SK-N-SH (cell line): ENCODE results near the gene REC8.

Experiments
- EZH2phosphoT487 ChIP-seq: fragments of 200-600 bp; sonication (generic); IDR thresholded peaks from 2 replicates; pipeline ENCODE4 v1.6.1; 2017; ENCODE audit warnings: low read depth, mixed run types, mild to moderate bottlenecking, antibody characterized with exemption, moderate library complexity, borderline replicate concordance
- FOXM1 ChIP-seq: IDR thresholded peaks from 2 replicates; pipeline ENCODE4 v1.4.0; 2012; ENCODE audit warnings: low read depth, mild to moderate bottlenecking
- GABPA ChIP-seq: IDR thresholded peaks from 2 replicates; pipeline ENCODE4 v1.4.0; 2012; ENCODE audit warnings: low read depth, mild to moderate bottlenecking
- JUND ChIP-seq: IDR thresholded peaks from 2 replicates; pipeline ENCODE4 v1.4.0; 2012
- MAX ChIP-seq: IDR thresholded peaks from 2 replicates; pipeline ENCODE4 v1.4.0; 2012; ENCODE audit warnings: low read depth
- NRF1 ChIP-seq: IDR thresholded peaks from 2 replicates; pipeline ENCODE4 v1.6.1; 2012; ENCODE audit warnings: low read depth, mild to moderate bottlenecking, low read length
- POLR2AphosphoS5 ChIP-seq: IDR thresholded peaks from 2 replicates; pipeline ENCODE4 v1.6.1; 2012; ENCODE audit warnings: low read depth, low read length
- RAD21 ChIP-seq: IDR thresholded peaks from 2 replicates; pipeline ENCODE4 v1.6.1; 2012; ENCODE audit warnings: mild to moderate bottlenecking, low read length
- REST ChIP-seq: IDR thresholded peaks from 2 replicates; pipeline ENCODE4 v1.6.1; 2012; ENCODE audit warnings: mild to moderate bottlenecking, low read depth, low read length, moderate library complexity
- SMC3 ChIP-seq: IDR thresholded peaks from 2 replicates; pipeline ENCODE4 v1.6.1; 2012; ENCODE audit warnings: low read depth, low read length, improper control_type of control experiment
- TEAD4 ChIP-seq: IDR thresholded peaks from 2 replicates; pipeline ENCODE4 v1.4.0; 2012; ENCODE audit warnings: mild to moderate bottlenecking, borderline replicate concordance; ENCODE audit not compliant: insufficient read depth
- TF ChIP-seq, protein P1 (sequence below): fragments of 150-350 bp; IDR thresholded peaks from 2 replicates; pipeline ENCODE4 v1.6.1; 2017; ENCODE audit warnings: antibody characterized with exemption, low read length, low read depth, borderline replicate concordance
- TF ChIP-seq, protein P2 (sequence below): fragments of 200-600 bp; sonication (generic); IDR thresholded peaks from 2 replicates; pipeline ENCODE4 v1.6.1; 2017; ENCODE audit warnings: antibody characterized with exemption, mild to moderate bottlenecking, moderate library complexity

DNA sequence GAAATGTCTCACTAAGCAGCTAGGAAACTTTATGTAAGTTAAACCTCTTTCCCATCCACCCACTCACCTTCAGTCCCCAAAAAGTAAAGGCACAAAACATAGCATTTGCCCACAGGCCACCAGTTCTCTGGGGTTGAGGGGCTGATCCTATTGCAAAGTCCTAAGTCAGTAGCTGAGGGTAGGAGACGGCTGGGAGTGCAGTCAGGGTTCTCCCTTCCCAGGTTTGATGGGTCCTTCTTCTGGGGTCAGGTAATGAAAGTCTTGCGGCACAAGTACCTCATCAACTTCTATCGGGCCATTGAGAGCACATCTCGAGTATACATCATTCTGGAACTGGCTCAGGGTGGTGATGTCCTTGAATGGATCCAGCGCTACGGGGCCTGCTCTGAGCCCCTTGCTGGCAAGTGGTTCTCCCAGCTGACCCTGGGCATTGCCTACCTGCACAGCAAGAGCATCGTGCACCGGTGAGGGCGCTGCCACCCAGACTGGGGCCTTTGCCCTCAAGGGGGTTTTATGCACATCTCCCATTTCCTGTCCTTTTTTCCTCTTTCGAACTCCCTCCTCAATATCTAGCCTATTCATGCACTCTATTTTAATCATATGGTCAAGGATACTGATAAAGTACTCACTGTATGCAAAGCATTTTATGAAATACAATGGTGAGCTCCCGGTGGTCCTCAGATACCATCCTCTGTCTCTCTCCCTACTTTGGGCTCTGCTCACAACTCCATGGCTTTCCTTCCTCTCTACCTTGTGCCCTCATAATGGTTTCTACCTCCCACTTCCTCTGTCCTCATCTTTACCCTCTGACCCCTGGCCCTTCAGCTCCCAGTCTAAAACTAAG lies 34.6 kb downstream of the REC8 start:
- TF ChIP-seq, protein P1, sequence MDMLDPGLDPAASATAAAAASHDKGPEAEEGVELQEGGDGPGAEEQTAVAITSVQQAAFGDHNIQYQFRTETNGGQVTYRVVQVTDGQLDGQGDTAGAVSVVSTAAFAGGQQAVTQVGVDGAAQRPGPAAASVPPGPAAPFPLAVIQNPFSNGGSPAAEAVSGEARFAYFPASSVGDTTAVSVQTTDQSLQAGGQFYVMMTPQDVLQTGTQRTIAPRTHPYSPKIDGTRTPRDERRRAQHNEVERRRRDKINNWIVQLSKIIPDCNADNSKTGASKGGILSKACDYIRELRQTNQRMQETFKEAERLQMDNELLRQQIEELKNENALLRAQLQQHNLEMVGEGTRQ = no peak
- TF ChIP-seq RAD21 = no peak
- TF ChIP-seq, protein P2, sequence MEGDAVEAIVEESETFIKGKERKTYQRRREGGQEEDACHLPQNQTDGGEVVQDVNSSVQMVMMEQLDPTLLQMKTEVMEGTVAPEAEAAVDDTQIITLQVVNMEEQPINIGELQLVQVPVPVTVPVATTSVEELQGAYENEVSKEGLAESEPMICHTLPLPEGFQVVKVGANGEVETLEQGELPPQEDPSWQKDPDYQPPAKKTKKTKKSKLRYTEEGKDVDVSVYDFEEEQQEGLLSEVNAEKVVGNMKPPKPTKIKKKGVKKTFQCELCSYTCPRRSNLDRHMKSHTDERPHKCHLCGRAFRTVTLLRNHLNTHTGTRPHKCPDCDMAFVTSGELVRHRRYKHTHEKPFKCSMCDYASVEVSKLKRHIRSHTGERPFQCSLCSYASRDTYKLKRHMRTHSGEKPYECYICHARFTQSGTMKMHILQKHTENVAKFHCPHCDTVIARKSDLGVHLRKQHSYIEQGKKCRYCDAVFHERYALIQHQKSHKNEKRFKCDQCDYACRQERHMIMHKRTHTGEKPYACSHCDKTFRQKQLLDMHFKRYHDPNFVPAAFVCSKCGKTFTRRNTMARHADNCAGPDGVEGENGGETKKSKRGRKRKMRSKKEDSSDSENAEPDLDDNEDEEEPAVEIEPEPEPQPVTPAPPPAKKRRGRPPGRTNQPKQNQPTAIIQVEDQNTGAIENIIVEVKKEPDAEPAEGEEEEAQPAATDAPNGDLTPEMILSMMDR = no peak
- TF ChIP-seq FOXM1 = no peak
- TF ChIP-seq REST = no peak
- TF ChIP-seq SMC3 = no peak
- no peak for TF ChIP-seq JUND
- no peak for TF ChIP-seq GABPA
- no peak for TF ChIP-seq POLR2AphosphoS5
- TF ChIP-seq TEAD4 = no peak
- TF ChIP-seq MAX = no peak
- no peak for TF ChIP-seq EZH2phosphoT487
- TF ChIP-seq NRF1 = no peak
